ENCODE data around the gene PTGDS. TPM values are rescaled to one million over a fixed set of nuclear protein-coding genes. Genes with fewer than 3 reads are reported as not detected.

The PTGDS gene
- total RNA-seq, 2 experiments from 2014 or later = not detected

DNA sequence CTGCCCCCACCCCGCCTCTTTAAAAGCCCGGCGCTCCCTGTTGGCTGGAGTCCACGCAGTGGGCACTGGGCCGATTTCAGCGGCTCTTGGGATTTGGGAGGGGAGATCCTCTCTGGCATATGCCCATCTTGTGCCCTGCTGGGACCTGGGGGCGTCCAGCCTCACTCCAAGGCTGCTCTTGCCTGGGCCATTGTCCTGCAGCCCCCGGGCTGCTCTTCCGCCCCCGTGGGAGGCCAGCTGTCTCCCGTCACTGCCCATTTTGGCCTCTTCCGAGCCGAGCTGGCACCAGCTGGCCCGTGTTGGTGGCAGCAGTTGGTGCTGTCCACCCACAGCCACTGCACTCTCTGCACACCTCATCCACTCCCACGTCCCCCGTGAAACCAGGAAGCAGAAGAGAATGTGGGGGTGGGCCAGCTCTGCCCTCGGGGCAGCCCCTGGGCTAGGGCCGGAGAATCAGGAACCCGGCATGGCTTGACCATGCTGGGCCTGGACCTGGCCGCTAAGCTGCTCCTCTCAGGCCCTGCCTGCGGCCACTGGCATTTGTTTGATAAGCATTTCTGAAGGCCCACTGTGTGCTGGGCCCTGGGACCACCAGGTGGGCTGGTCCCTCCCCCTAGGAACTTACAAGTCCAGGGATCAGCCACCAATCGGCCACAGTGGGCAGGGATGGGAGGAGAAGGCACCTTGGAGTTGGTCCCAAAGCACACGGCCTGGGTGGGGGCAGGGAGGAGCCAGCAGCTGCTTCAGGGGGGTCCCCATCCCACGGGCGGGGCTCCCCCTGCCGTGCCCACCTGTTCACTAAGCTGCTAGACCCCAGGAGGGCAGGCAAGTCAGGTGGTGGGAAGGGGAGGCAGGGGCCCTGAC, 30.0 kb upstream of the PTGDS start:
- H3K9me3 Mint-ChIP-seq (ENCODE audit: low read depth) = no peaks in the 10 kb centered on the region
- H3K36me3 Mint-ChIP-seq (ENCODE audit: low read depth) = peaks cover 8% of the 10 kb centered on the region
- CTCF ChIA-PET = interaction anchor here (0.6 to 3.8 kb wide), 9 partner anchors 19 to 153 kb away, joined by 3 to 23 read pairs (median 3); no protein-coding TSS in a partner anchor
- no peaks in the 10 kb centered on the region for H3K27me3 Mint-ChIP-seq
- peaks cover 9% of the 10 kb centered on the region for H3K4me1 Mint-ChIP-seq
- intact Hi-C loops (cut with DNase I, micrococcal nuclease) = no loop called here
- H3K27ac Mint-ChIP-seq = no peak overlapping the region
- no peak for DNase-seq
- no peak overlapping the region for H3K4me3 Mint-ChIP-seq
- POLR2A ChIA-PET = no interaction called here
- no peak for ATAC-seq

DNA sequence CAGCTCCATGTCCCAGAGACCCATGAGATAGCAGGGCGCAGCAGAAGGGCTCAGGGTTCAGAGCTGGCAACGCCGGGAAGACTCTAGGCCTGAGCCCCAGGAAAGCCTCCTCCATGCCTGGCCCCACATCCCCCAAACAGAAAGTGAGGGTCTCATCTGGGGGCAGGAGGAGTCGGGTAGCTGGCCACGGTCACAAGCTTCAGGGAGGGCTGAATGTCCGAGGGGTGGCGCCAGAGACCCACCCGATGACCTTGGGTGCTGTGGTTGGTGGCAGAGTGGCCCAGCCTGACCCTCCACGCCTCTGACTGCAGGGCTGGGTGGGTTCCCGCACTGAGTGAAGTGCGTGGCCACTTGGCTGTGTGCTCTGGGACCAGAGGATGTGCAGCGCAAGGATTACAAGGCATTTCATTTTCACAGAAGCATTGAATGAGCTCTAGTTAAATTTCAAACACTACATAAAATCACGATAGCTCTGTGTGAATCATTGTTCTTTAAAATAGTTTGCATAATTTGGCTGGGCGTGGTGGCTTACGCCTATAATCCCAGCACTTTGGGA, 29.3 kb upstream of the PTGDS start:
- ChIA-PET POLR2A (interaction anchor here (0.6 kb wide), 1 partner anchor 463 kb away, joined by 3 read pairs; no protein-coding TSS in a partner anchor), CTCF (interaction anchor here (0.6 to 3.8 kb wide), 14 partner anchors 18 to 181 kb away, joined by 3 to 23 read pairs (median 3); no protein-coding TSS in a partner anchor)
- ATAC-seq = no peak
- Mint-ChIP-seq H3K36me3 (ENCODE audit: low read depth) (peaks cover 3% of the 10 kb centered on the region), H3K9me3 (ENCODE audit: low read depth) (no peaks in the 10 kb centered on the region), H3K27me3 (no peaks in the 10 kb centered on the region), H3K27ac (no peak overlapping the region), H3K4me1 (peaks cover 9% of the 10 kb centered on the region), H3K4me3 (peak overlapping the region; percentile 12)
- DNase-seq = peak; percentile 51
- intact Hi-C loops (cut with DNase I, micrococcal nuclease) = loop anchor here in 1 of 2 experiments (1.0 kb wide), 1 partner anchor 86 kb away; no protein-coding TSS in a partner anchor

DNA sequence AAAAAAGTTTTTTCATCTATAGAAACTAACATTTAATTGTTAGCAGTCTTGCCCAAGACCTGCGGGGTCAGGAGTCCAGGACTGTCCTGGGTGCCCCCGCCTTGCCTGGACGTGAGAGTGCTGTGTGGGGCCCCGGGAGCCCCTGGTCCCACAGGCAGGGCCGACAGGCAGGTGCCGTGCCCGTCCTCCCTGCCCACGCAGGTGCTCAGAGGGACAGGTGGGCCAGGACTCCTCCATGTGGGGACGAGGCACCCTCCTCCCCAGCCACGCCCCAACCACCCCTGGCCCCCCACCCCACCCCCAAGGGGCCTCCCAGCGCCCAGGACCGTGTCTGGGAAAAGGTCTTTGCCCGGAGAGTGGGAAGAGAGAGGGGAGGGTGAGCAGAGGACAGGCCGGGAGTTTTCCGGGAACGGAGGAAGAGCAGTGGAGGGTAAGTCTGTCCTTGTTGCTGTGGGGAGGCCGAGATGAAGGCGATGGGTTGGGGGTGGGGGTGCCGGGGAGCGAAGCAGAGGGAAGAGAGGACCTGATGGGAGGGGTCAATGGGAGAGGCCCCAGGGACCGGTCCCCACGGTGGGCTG, 28.0 kb upstream of the PTGDS start:
- intact Hi-C loops (cut with DNase I, micrococcal nuclease) = loop anchor here in 1 of 2 experiments (1.0 kb wide), 1 partner anchor 86 kb away; no protein-coding TSS in a partner anchor
- peak; percentile 8 for ATAC-seq
- Mint-ChIP-seq H3K36me3 (ENCODE audit: low read depth) (no peaks in the 10 kb centered on the region), H3K4me1 (peaks cover 5% of the 10 kb centered on the region), H3K27ac (peak overlapping the region; percentile 72), H3K9me3 (ENCODE audit: low read depth) (no peaks in the 10 kb centered on the region), H3K27me3 (no peaks in the 10 kb centered on the region), H3K4me3 (peak overlapping the region; percentile 78)
- CTCF ChIA-PET = interaction anchor here (0.6 kb wide), 1 partner anchor 462 kb away, joined by 3 read pairs; no protein-coding TSS in a partner anchor
- POLR2A ChIA-PET = no interaction called here
- no peak for DNase-seq

DNA sequence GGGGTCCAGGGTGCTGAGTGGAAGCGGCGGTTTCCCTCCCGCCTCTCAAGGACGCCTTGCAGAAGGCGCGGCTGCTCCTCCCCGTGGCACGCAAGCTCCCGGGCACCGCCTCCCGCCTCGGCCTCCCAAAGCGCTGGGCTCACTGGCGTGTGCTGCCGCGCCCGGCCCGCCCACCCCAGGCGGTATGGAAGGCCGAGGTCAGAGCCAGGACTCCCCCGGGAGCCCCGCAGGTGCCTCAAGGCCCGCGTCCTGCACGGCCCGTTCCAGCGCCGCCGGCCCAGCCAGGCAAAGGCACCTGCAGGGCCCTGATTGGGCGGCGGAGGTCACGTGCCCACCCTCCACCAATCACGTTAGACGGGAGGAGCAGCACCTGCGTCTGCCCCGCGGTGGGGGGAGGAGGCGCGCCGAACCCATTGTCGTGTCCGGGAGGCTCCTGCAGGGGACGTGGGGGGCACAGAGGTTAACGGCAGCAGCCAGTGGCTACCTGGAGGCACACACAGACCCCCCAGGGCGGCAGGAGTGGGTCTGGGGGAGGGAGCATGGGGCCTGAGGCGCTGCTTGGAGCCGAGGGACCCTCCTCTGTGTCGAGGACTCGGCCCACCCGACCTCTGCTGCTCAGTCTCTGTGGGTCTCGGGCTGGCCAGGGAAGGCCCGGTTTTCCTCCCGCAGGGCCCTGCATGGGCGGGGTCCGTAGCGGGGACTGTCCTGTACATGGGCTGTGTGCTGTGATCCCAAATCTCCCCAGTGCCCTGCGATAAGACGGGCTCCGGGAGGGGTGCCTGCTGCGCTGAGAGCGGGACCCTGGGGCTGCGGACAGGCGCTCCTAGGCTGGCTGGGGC, 27.3 kb upstream of the PTGDS start:
- ChIA-PET CTCF (interaction anchor here (0.6 kb wide), 1 partner anchor 143 kb away, joined by 4 read pairs; no protein-coding TSS in a partner anchor), POLR2A (no interaction called here)
- ATAC-seq = peak; percentile 98

GRCh38 chr9:136950656-136951276, 26.5 kb upstream of the PTGDS start:
- POLR2A ChIA-PET = no interaction called here
- peak overlapping the region; percentile 78 for H3K27ac Mint-ChIP-seq

More for the DNA sequence above, 27.3 kb upstream of the PTGDS start:
- Mint-ChIP-seq H3K27me3 (no peaks in the 10 kb centered on the region), H3K9me3 (ENCODE audit: low read depth) (no peaks in the 10 kb centered on the region), H3K4me3 (peak overlapping the region; percentile 78), H3K27ac (peak overlapping the region; percentile 78), H3K36me3 (ENCODE audit: low read depth) (no peaks in the 10 kb centered on the region), H3K4me1 (peaks cover 2% of the 10 kb centered on the region)
- peak; percentile 98 for DNase-seq
- intact Hi-C loops (cut with DNase I, micrococcal nuclease) = loop anchor here (1.0 to 5.0 kb wide), 7 partner anchors 28 to 101 kb away; partner anchors contain the start of genes PAXX (in 2 of the 2), EDF1 (in 1 of the 2), PHPT1 (in 1 of the 2) and TRAF2 (in 1 of the 2)

GRCh38 chr9:136951541-136952320, 25.6 kb upstream of the PTGDS start, which contains the start of gene LCN12:
Gene LCN12, plus strand, starts transcription at chr9:136952273. Its CDS starts 55 bp downstream, at chr9:136952328.
- Mint-ChIP-seq H3K9me3 (ENCODE audit: low read depth) (peaks cover 3% of the 10 kb centered on the region), H3K36me3 (ENCODE audit: low read depth) (no peaks in the 10 kb centered on the region), H3K27me3 (no peaks in the 10 kb centered on the region), H3K27ac (no peak within 1 kb of the TSS), H3K4me3 (no peak within 1 kb of the TSS), H3K4me1 (no peaks in the 10 kb centered on the region)
- POLR2A ChIA-PET = no interaction called here
- intact Hi-C loops (cut with DNase I, micrococcal nuclease) = loop anchor here in 1 of 2 experiments (5.0 kb wide), 1 partner anchor 41 kb away; the partner anchor contains the start of gene PAXX
- CTCF ChIA-PET = interaction anchor here (0.6 to 1.6 kb wide), 3 partner anchors 78 to 1076 kb away, joined by 3 to 4 read pairs (median 4); no protein-coding TSS in a partner anchor
- DNase-seq (no peak), ATAC-seq (no peak)

More at GRCh38 chr9:136950656-136951276, 26.5 kb upstream of the PTGDS start:
- DNase-seq (no peak), ATAC-seq (no peak)
- Mint-ChIP-seq H3K4me1 (no peaks in the 10 kb centered on the region), H3K4me3 (peak overlapping the region; percentile 78), H3K36me3 (ENCODE audit: low read depth) (no peaks in the 10 kb centered on the region), H3K9me3 (ENCODE audit: low read depth) (no peaks in the 10 kb centered on the region), H3K27me3 (no peaks in the 10 kb centered on the region)
- CTCF ChIA-PET = interaction anchor here (0.6 to 0.7 kb wide), 2 partner anchors 151 to 1075 kb away, joined by 3 to 4 read pairs; no protein-coding TSS in a partner anchor
- intact Hi-C loops (cut with DNase I, micrococcal nuclease) = loop anchor here (1.0 to 5.0 kb wide), 6 partner anchors 28 to 101 kb away; partner anchors contain the start of genes PAXX (in 2 of the 2), EDF1 (in 1 of the 2), PHPT1 (in 1 of the 2) and TRAF2 (in 1 of the 2)

DNA sequence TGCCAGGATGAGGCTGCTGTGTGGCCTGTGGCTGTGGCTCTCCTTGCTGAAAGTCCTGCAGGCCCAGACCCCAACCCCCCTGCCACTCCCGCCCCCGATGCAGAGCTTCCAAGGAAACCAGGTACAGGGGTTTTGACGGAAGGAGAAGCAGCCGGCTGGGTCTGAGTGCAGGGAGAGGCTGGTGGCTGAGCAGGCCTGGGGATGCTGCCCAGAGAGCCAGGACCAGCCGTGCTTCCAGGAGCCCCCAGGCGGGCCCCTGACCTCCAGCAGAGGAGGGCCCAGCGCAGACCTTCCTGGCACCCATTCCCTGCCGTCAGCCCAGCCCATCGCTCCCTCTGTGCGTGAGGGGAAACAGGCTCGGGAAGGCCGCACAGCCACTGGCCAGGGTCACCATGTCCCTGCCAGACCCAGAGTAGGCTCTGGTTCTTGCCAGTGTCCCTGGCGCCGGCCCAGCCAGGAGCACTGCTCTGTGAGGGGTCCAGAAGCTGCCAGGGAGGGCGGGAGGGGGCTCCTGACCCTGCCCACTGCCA, 24.9 kb upstream of the PTGDS start:
- Mint-ChIP-seq H3K4me1 (no peaks in the 10 kb centered on the region), H3K27ac (no peak overlapping the region), H3K36me3 (ENCODE audit: low read depth) (no peaks in the 10 kb centered on the region), H3K9me3 (ENCODE audit: low read depth) (peaks cover 3% of the 10 kb centered on the region), H3K4me3 (no peak overlapping the region), H3K27me3 (no peaks in the 10 kb centered on the region)
- ChIA-PET POLR2A (no interaction called here), CTCF (interaction anchor here (1.6 kb wide), 1 partner anchor 77 kb away, joined by 4 read pairs; no protein-coding TSS in a partner anchor)
- ATAC-seq (no peak), DNase-seq (no peak)
- intact Hi-C loops (cut with DNase I, micrococcal nuclease) = loop anchor here in 1 of 2 experiments (5.0 kb wide), 1 partner anchor 40 kb away; the partner anchor contains the start of gene PAXX

DNA sequence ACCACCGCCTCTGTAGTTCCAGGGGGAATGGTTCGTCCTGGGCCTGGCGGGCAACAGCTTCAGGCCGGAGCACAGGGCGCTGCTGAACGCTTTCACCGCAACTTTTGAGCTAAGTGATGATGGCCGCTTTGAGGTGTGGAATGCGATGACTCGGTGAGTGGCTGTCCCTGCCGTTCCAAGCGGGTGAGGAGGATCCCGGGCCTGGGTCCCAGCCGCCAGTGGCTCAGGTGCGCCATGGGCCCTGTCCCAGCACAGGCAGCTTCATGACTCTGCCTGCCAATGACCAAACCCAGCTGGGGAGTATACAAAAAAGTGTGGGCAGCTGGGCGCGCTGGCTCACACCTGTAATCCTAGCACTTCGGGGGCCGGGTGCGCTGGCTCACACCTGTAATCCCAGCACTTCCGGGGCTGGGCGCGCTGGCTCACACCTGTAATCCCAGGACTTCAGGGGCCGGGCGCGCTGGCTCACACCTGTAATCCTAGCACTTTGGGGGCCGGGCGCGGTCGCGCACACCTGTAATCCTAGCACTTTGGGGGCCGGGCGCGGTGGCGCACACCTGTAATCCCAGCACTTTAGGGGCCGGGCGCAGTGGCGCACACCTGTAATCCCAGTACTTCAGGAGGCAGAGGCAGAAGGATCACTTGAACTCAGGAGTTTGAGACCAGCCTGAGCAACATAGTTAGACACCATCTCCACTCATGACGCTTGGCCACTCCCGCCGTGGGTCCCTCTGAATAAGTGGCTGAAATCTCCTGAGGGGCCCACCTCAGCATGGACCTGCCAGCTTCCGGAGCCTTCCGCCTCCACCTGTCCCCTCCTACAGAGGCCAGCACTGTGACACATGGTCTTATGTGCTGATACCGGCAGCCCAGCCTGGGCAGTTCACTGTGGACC, 24.2 kb upstream of the PTGDS start:
- ATAC-seq = no peak
- POLR2A ChIA-PET = interaction anchor here (0.6 kb wide), 1 partner anchor 117 kb away, joined by 3 read pairs; the partner anchor contains the start of gene SAPCD2
- H3K9me3 Mint-ChIP-seq (ENCODE audit: low read depth) = peaks cover 3% of the 10 kb centered on the region
- H3K36me3 Mint-ChIP-seq (ENCODE audit: low read depth) = no peaks in the 10 kb centered on the region
- H3K27me3 Mint-ChIP-seq = no peaks in the 10 kb centered on the region
- CTCF ChIA-PET = interaction anchor here (1.3 to 1.6 kb wide), 2 partner anchors 69 to 76 kb away, joined by 4 read pairs; no protein-coding TSS in a partner anchor
- intact Hi-C loops (cut with DNase I, micrococcal nuclease) = loop anchor here in 1 of 2 experiments (5.0 kb wide), 1 partner anchor 39 kb away; the partner anchor contains the start of gene PAXX
- no peaks in the 10 kb centered on the region for H3K4me1 Mint-ChIP-seq
- no peak overlapping the region for H3K4me3 Mint-ChIP-seq
- H3K27ac Mint-ChIP-seq = no peak overlapping the region
- no peak for DNase-seq

All from activated CD4-positive, alpha-beta T cell treated with anti-CD3 and anti-CD28 coated beads for 36 hours (primary cell).